HEK293T (cell line): ENCODE data around the gene TGM2.
A peak's percentile ranks its signal among the peaks of the same experiment; 100 is the strongest.

Source experiments
- CTCF ChIA-PET: fragments of 350-600 bp; formaldehyde crosslinking; extraction: SDS; loops from one replicate; lab custom pipeline; 2021; ENCODE audit warnings: antibody characterized with exemption, inconsistent platforms; lab: Yijun Ruan, JAX
- POLR2A ChIA-PET: fragments of 350-600 bp; formaldehyde crosslinking; extraction: SDS; loops from one replicate; lab custom pipeline; 2020; ENCODE audit warnings: antibody characterized with exemption, inconsistent platforms; lab: Yijun Ruan, JAX
- DNase-seq: peaks from one replicate; pipeline ENCODE4 v3.0.0; 2012; ENCODE audit warnings: mixed read lengths; ENCODE audit errors: extremely low spot score
- ARNT ChIP-seq: fragments of 450-650 bp; IDR thresholded peaks from 2 replicates; pipeline ENCODE4 v1.6.1; 2017; ENCODE audit warnings: mild to moderate bottlenecking
- BHLHE40 ChIP-seq: fragments of 450-650 bp; IDR thresholded peaks from 2 replicates; pipeline ENCODE4 v1.6.1; 2016; ENCODE audit warnings: mild to moderate bottlenecking, moderate library complexity, borderline replicate concordance
- CTBP1 ChIP-seq: fragments of 450-650 bp; IDR thresholded peaks from 2 replicates; pipeline ENCODE4 v1.6.1; 2016; ENCODE audit warnings: borderline replicate concordance
- ELF4 ChIP-seq: fragments of 450-650 bp; IDR thresholded peaks from 2 replicates; pipeline ENCODE4 v1.6.1; 2017; ENCODE audit warnings: antibody characterized with exemption
- FOXA1 ChIP-seq: fragments of 450-650 bp; IDR thresholded peaks from 2 replicates; pipeline ENCODE4 v1.6.1; 2016; ENCODE audit warnings: mild to moderate bottlenecking
- FOXK2 ChIP-seq: fragments of 450-650 bp; IDR thresholded peaks from 2 replicates; pipeline ENCODE4 v1.6.1; 2016; ENCODE audit warnings: mild to moderate bottlenecking
- FOXM1 ChIP-seq: fragments of 450-650 bp; IDR thresholded peaks from 2 replicates; pipeline ENCODE4 v1.6.1; 2017; ENCODE audit warnings: mild to moderate bottlenecking, borderline replicate concordance
- HDGF ChIP-seq: fragments of 450-650 bp; IDR thresholded peaks from 2 replicates; pipeline ENCODE4 v1.6.1; 2017; ENCODE audit warnings: antibody characterized with exemption, borderline replicate concordance
- L3MBTL2 ChIP-seq: fragments of 450-650 bp; conservative IDR thresholded peaks from 2 replicates; pipeline ENCODE4 v1.6.1; 2016; ENCODE audit warnings: mild to moderate bottlenecking
- LEF1 ChIP-seq: fragments of 450-650 bp; IDR thresholded peaks from 2 replicates; pipeline ENCODE4 v1.6.1; 2017; ENCODE audit warnings: mild to moderate bottlenecking, borderline replicate concordance
- NFRKB ChIP-seq: fragments of 450-650 bp; IDR thresholded peaks from 2 replicates; pipeline ENCODE4 v1.6.1; 2016; ENCODE audit warnings: mild to moderate bottlenecking, moderate library complexity
- PKNOX1 ChIP-seq: fragments of 450-650 bp; IDR thresholded peaks from 2 replicates; pipeline ENCODE4 v1.6.1; 2016
- SP1 ChIP-seq: fragments of 450-650 bp; IDR thresholded peaks from 2 replicates; pipeline ENCODE4 v1.6.1; 2017
- SUZ12 ChIP-seq: fragments of 450-650 bp; IDR thresholded peaks from 2 replicates; pipeline ENCODE4 v1.6.1; 2016; ENCODE audit warnings: mild to moderate bottlenecking
- TARDBP ChIP-seq: fragments of 450-650 bp; IDR thresholded peaks from 2 replicates; pipeline ENCODE4 v1.6.1; 2016
- ZNF384 ChIP-seq: fragments of 450-650 bp; IDR thresholded peaks from 2 replicates; pipeline ENCODE4 v1.6.1; 2016

Gene TGM2

GRCh38 chr20:38190936-38191371, 25.9 kb upstream of the TGM2 start:
- POLR2A ChIA-PET = interaction anchor here (1.6 kb wide), 1 partner anchor 10 kb away, joined by 4 read pairs; no protein-coding TSS in a partner anchor
- TF ChIP-seq HDGF (no peak), SUZ12 (no peak), NFRKB (no peak), ARNT (no peak), BHLHE40 (no peak), SP1 (no peak), FOXK2 (no peak), TARDBP (no peak), FOXA1 (no peak), ELF4 (no peak), LEF1 (no peak)
- no peak for DNase-seq
- CTCF ChIA-PET = no interaction called here

- CTCF ChIA-PET = no interaction called here
- POLR2A ChIA-PET = no interaction called here
- DNase-seq = no peak
- TF ChIP-seq SUZ12 (no peak), HDGF (no peak), ELF4 (no peak), CTBP1 (no peak), SP1 (no peak), FOXA1 (no peak), PKNOX1 (no peak), BHLHE40 (no peak), TARDBP (no peak), ARNT (no peak), NFRKB (no peak)
Measured at GRCh38 chr20:38190166-38190565, 25.1 kb upstream of the TGM2 start.

DNA sequence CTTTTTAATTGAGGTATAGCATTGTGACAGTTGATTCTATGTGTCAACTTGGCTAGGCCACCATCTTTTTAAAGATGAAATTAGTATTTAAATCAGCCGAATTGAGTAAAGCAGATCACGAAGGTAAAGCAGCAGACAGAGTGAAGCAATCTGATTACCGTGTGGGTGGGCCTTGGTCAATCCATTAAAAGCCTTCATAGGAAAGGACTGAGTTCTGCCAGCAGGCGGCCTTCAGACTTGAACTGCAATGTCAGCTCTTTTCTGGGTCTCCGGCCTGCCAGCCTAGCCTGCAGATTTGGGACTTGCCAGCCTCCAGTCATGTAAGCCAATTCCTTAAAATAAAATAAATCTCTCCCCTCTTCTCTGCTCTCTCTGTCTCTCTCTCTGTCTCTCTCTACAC, 22.4 kb upstream of the TGM2 start:
- DNase-seq = peak; percentile 56
- TF ChIP-seq ZNF384 (no peak), SP1 (no peak), ARNT (no peak), TARDBP (no peak), FOXM1 (no peak), ELF4 (no peak), FOXK2 (no peak), FOXA1 (no peak), LEF1 (no peak), BHLHE40 (no peak), CTBP1 (no peak), PKNOX1 (no peak), HDGF (no peak), NFRKB (no peak), SUZ12 (no peak), L3MBTL2 (no peak)
- ChIA-PET CTCF (interaction anchor here (0.6 to 1.0 kb wide), 3 partner anchors 8 to 33 kb away, joined by 3 read pairs; no protein-coding TSS in a partner anchor), POLR2A (no interaction called here)

DNA sequence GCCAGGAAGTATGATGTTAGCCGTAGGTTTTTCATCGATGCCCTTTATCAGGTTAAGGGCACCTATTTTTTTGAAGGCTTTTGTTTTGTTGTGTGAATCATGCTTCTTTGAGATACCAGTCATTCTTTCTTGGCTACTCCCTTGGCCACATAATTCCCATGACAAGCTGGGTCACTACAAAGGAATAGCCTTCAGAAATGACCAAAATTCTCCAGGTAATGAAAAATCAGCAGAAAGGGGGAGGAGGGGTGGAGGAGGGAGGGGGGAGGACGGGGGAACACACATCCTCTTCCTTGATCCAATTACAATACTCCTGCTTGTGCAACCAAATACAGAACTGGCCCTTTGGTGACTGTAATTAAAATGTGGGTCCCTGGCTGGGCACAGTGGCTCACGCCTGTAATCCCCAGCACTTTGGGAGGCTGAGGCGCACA, 21.7 kb upstream of the TGM2 start:
- TF ChIP-seq HDGF (no peak), BHLHE40 (no peak), LEF1 (no peak), FOXK2 (no peak), SP1 (no peak), ZNF384 (no peak), ELF4 (no peak), CTBP1 (no peak), NFRKB (no peak), L3MBTL2 (no peak), FOXM1 (no peak), PKNOX1 (no peak), FOXA1 (no peak), ARNT (no peak), SUZ12 (no peak), TARDBP (no peak)
- DNase-seq = no peak
- ChIA-PET CTCF (interaction anchor here (0.6 kb wide), 1 partner anchor 8 kb away, joined by 3 read pairs; no protein-coding TSS in a partner anchor), POLR2A (no interaction called here)

- ChIA-PET CTCF (interaction anchor here (0.6 kb wide), 1 partner anchor 21 kb away, joined by 7 read pairs; no protein-coding TSS in a partner anchor), POLR2A (no interaction called here)
- DNase-seq = no peak
- TF ChIP-seq PKNOX1 (peak; percentile 85), NFRKB (no peak)
Measured at GRCh38 chr20:38184101-38184500, 19.0 kb upstream of the TGM2 start.

DNA sequence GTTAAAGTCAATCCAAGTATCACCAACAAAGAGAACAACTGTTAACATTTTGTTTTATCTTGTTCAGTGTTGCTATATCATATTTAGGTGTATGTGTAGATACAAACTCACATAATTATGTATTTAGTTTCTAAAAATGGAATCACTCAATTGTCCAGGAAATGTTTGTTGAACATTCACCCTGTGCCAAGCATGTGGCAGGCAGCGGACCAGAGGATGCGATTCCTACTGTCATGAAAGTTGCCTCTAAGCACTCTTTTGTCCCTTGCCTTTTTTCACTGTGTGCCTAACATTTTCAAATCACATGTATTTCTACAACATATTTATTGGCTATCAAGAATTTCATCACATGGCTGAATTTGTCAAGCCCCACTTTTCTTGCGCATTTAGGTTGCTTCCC, 16.9 kb upstream of the TGM2 start:
- DNase-seq = no peak
- POLR2A ChIA-PET = no interaction called here
- TF ChIP-seq FOXK2 (no peak), NFRKB (no peak), TARDBP (no peak), SUZ12 (no peak), ARNT (no peak), ZNF384 (no peak), HDGF (no peak), LEF1 (no peak), L3MBTL2 (no peak), PKNOX1 (no peak), ELF4 (no peak)
- CTCF ChIA-PET = no interaction called here
